GM21360 (cell line): Measurements from ENCODE around the gene FTCD.
"Not testable (repeated sequence)": the region's sequence is repeated elsewhere in the genome, so short reads cannot be mapped to it uniquely, and the experiment has no call there.

Experiments
- ATAC-seq: cut with Tn5 transposase; IDR thresholded peaks from one replicate; pipeline ENCODE4 v1.9.1; 2021; ENCODE audit warnings: mild to moderate bottlenecking, moderate library complexity; ENCODE audit not compliant: unreplicated experiment

The FTCD gene

GRCh38 chr21:46171996-46172862 is 16.9 kb upstream of the FTCD start:
- ATAC-seq = no peak

GRCh38 chr21:46171585-46171984 is 16.2 kb upstream of the FTCD start:
- no peak for ATAC-seq

GRCh38 chr21:46170436-46171193 is 15.2 kb upstream of the FTCD start:
- ATAC-seq = not testable (repeated sequence)

- ATAC-seq = no peak
Measured at GRCh38 chr21:46168659-46169386, 13.4 kb upstream of the FTCD start.

GRCh38 chr21:46168238-46168637 is 12.9 kb upstream of the FTCD start:
- ATAC-seq = no peak

GRCh38 chr21:46165098-46165497 is 9.7 kb upstream of the FTCD start:
- ATAC-seq = no peak

- ATAC-seq = no peak
Measured at GRCh38 chr21:46163380-46163779, 8.0 kb upstream of the FTCD start.

GRCh38 chr21:46161633-46162592 is 6.5 kb upstream of the FTCD start:
- ATAC-seq = no peak

- no peak for ATAC-seq
Measured at GRCh38 chr21:46160907-46161632, 5.7 kb upstream of the FTCD start.

GRCh38 chr21:46160657-46160906 is 5.2 kb upstream of the FTCD start:
- no peak for ATAC-seq

GRCh38 chr21:46159841-46160656 is 4.7 kb upstream of the FTCD start:
- no peak for ATAC-seq

- ATAC-seq = no peak
Measured at GRCh38 chr21:46159390-46159789, 4.0 kb upstream of the FTCD start.

GRCh38 chr21:46158666-46159300 is 3.4 kb upstream of the FTCD start:
- ATAC-seq = no peak

- ATAC-seq = no peak
Measured at GRCh38 chr21:46157987-46158451, 2.6 kb upstream of the FTCD start.

- no peak for ATAC-seq
Measured at GRCh38 chr21:46157396-46157986, 2.1 kb upstream of the FTCD start.

GRCh38 chr21:46156678-46157077 is 1.3 kb upstream of the FTCD start:
- no peak for ATAC-seq

- no peak for ATAC-seq
Measured at GRCh38 chr21:46156378-46156645, 933 bp upstream of the FTCD start.

- no peak for ATAC-seq
Measured at GRCh38 chr21:46154955-46155513, 345 bp downstream of the FTCD start.
